GM23338 (cell line): ENCODE results near the gene ZNF581. TPM values are rescaled to one million over a fixed set of nuclear protein-coding genes. Genes with fewer than 3 reads are reported as not detected.

Experiments used
- ATAC-seq: fragments of 200-7000 bp; cut with Tn5 transposase; 3 replicates; pipeline ENCODE4 v1.9.1; 2020
- DNase-seq: peaks from one replicate; pipeline ENCODE4 v3.0.0-alpha.2; 2015; ENCODE audit warnings: low spot score
- H2AFZ ChIP-seq: fragments of 200-600 bp; sonication (generic); 2 replicates; pipeline ENCODE4 v1.8.0; 2016; ENCODE audit warnings: antibody characterized with exemption, mild to moderate bottlenecking, moderate library complexity
- H3F3A ChIP-seq: fragments of 200-600 bp; sonication (generic); replicated peaks from 2 replicates; pipeline ENCODE4 v1.8.0; 2017; ENCODE audit warnings: antibody characterized with exemption, mixed run types, low read depth
- H3K27ac ChIP-seq: fragments of 200-600 bp; sonication (generic); 2 replicates; pipeline ENCODE4 v1.6.1; 2016; ENCODE audit warnings: low read depth
- H3K27me3 ChIP-seq: fragments of 200-600 bp; sonication (generic); 2 replicates; pipeline ENCODE4 v1.8.0; 2016; ENCODE audit warnings: mild to moderate bottlenecking, mixed run types, moderate library complexity; ENCODE audit not compliant: insufficient read depth
- H3K36me3 ChIP-seq: fragments of 200-600 bp; sonication (generic); 2 replicates; pipeline ENCODE4 v1.8.0; 2016; ENCODE audit warnings: mild to moderate bottlenecking; ENCODE audit not compliant: insufficient read depth
- H3K4me1 ChIP-seq: fragments of 200-600 bp; sonication (generic); 2 replicates; pipeline ENCODE4 v1.8.0; 2016; ENCODE audit warnings: mild to moderate bottlenecking, moderate library complexity; ENCODE audit not compliant: insufficient read depth
- H3K4me2 ChIP-seq: fragments of 200-600 bp; sonication (generic); 2 replicates; pipeline ENCODE4 v1.7.1; 2017; ENCODE audit warnings: mixed run types
- H3K4me3 ChIP-seq: fragments of 200-600 bp; sonication (generic); 2 replicates; pipeline ENCODE4 v1.6.1; 2016; ENCODE audit warnings: mixed run types
- H3K79me2 ChIP-seq: fragments of 200-600 bp; sonication (generic); replicated peaks from 2 replicates; pipeline ENCODE4 v1.8.0; 2017; ENCODE audit warnings: mild to moderate bottlenecking; ENCODE audit not compliant: insufficient read depth
- H3K9me2 ChIP-seq: fragments of 200-600 bp; sonication (generic); 2 replicates; pipeline ENCODE4 v1.8.0; 2017; ENCODE audit not compliant: insufficient read depth
- H4K20me1 ChIP-seq: fragments of 200-600 bp; sonication (generic); replicated peaks from 2 replicates; pipeline ENCODE4 v1.8.0; 2017; ENCODE audit warnings: mild to moderate bottlenecking; ENCODE audit not compliant: insufficient read depth
- H3K27ac Mint-ChIP-seq: 2 replicates; pipeline ENCODE4 v1.8.0; 2020; ENCODE audit warnings: inconsistent platforms, mild to moderate bottlenecking, moderate library complexity, mixed read lengths
- H3K27me3 Mint-ChIP-seq: 3 replicates; pipeline ENCODE4 v1.8.0; 2022; ENCODE audit warnings: low read depth, mild to moderate bottlenecking, moderate library complexity, mixed read lengths, inconsistent platforms; ENCODE audit not compliant: insufficient read depth, poor library complexity
- H3K36me3 Mint-ChIP-seq: 3 replicates; pipeline ENCODE4 v1.8.0; 2021; ENCODE audit warnings: low read depth, mild to moderate bottlenecking, inconsistent platforms, moderate library complexity, mixed read lengths
- H3K4me1 Mint-ChIP-seq: 3 replicates; pipeline ENCODE4 v1.8.0; 2020; ENCODE audit warnings: mild to moderate bottlenecking, inconsistent platforms, mixed read lengths
- H3K4me3 Mint-ChIP-seq: 3 replicates; pipeline ENCODE4 v1.8.0; 2021; ENCODE audit warnings: moderate library complexity, mild to moderate bottlenecking, inconsistent platforms, mixed read lengths
- H3K9me3 Mint-ChIP-seq: 3 replicates; pipeline ENCODE4 v1.8.0; 2020; ENCODE audit warnings: moderate library complexity, mild to moderate bottlenecking, inconsistent platforms, mixed read lengths
- CREB1 ChIP-seq: fragments of 250-450 bp; sonication (Bioruptor Pico); IDR thresholded peaks from 2 replicates; pipeline ENCODE4 v1.5.0; 2020; ENCODE audit warnings: low read depth, mild to moderate bottlenecking, moderate library complexity
- STAT1 ChIP-seq: IDR thresholded peaks from one replicate; pipeline ENCODE4 v1.6.1; 2016; ENCODE audit warnings: antibody characterized with exemption; ENCODE audit not compliant: unreplicated experiment
- ZNF114 ChIP-seq: fragments of 250-450 bp; sonication (Bioruptor Pico); IDR thresholded peaks from 2 replicates; pipeline ENCODE4 v1.5.0; 2020; ENCODE audit warnings: mild to moderate bottlenecking, moderate library complexity
- polyA plus RNA-seq: library from polyadenylated mRNA; unstranded; fragments of >200 nt; fragmentation: Nextera tagmentation; extraction: Ambion mirVana; gene quantifications from 2 replicates; pipeline ENCODE4 v1.2.1, GENCODE V29; 2016
- total RNA-seq: library from RNA; depleted of rRNA; stranded (reverse); fragments of >200 nt; shearing (Covaris generic); gene quantifications from 2 replicates; pipeline ENCODE4 v1.2.3, GENCODE V29; 2014
- TF ChIP-seq, protein P1 (sequence below): fragments of 250-450 bp; sonication (Bioruptor Pico); IDR thresholded peaks from 2 replicates; pipeline ENCODE4 v1.5.0; 2020; ENCODE audit warnings: mild to moderate bottlenecking, moderate library complexity
- TF ChIP-seq, protein P2 (sequence below), 2 experiments: fragments of 200-600 bp in 1 of 2; sonication (generic) in 1 of 2; conservative IDR thresholded peaks; 2 replicates each; pipeline versions ENCODE4 v1.5.1 to v1.6.1; 2016 to 2017; ENCODE audit warnings: antibody characterized with exemption in 2 of 2, low read depth in 2 of 2, mild to moderate bottlenecking in 2 of 2, moderate library complexity in 1 of 2

ZNF581 gene
- total and polyA plus RNA-seq, 2 experiments from 2014 or later = 48.5 to 87.6 TPM

DNA sequence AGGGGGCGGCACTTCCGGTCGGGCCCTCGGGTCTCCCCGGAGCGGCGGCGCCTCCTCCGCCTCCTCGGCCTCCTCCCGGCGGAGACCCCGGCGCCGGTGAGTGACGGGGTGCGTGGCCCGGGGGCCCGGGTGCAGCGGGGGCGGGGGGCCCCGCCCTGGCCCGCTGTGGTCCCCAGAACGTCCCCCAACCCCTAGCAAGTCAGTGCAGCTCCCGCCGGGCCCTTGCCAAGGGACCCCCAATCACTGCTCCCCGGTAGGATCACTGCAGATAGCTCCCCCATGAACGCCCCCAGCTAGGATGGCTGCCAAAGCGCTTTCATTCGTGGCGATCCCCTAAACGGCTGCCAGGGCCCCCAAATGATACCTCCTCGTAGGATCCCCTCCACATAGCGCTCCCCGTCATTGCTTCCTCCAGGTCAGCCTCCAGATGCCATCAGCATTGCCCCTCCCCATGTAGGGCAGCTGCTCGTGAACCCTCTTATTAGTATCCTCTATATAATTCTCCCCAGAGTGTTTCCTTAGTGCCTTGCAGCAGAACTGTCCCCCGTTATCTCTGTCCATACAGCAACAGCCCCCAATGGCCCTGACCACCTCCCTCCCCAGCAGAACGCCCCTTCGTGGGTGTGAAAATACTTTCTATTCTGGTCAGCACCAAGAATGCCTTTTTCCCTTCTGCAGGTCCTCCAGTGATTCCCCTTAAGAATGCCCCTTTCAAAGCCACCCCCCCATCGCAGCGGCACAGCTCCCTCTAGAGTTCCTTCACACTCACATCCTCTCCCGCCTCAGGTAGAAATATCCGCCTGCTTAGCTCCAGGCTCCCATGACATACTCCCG, 37.6 kb upstream of the ZNF581 start, which contains the start of gene ZNF865 (continued):
- TF ChIP-seq, protein P1, sequence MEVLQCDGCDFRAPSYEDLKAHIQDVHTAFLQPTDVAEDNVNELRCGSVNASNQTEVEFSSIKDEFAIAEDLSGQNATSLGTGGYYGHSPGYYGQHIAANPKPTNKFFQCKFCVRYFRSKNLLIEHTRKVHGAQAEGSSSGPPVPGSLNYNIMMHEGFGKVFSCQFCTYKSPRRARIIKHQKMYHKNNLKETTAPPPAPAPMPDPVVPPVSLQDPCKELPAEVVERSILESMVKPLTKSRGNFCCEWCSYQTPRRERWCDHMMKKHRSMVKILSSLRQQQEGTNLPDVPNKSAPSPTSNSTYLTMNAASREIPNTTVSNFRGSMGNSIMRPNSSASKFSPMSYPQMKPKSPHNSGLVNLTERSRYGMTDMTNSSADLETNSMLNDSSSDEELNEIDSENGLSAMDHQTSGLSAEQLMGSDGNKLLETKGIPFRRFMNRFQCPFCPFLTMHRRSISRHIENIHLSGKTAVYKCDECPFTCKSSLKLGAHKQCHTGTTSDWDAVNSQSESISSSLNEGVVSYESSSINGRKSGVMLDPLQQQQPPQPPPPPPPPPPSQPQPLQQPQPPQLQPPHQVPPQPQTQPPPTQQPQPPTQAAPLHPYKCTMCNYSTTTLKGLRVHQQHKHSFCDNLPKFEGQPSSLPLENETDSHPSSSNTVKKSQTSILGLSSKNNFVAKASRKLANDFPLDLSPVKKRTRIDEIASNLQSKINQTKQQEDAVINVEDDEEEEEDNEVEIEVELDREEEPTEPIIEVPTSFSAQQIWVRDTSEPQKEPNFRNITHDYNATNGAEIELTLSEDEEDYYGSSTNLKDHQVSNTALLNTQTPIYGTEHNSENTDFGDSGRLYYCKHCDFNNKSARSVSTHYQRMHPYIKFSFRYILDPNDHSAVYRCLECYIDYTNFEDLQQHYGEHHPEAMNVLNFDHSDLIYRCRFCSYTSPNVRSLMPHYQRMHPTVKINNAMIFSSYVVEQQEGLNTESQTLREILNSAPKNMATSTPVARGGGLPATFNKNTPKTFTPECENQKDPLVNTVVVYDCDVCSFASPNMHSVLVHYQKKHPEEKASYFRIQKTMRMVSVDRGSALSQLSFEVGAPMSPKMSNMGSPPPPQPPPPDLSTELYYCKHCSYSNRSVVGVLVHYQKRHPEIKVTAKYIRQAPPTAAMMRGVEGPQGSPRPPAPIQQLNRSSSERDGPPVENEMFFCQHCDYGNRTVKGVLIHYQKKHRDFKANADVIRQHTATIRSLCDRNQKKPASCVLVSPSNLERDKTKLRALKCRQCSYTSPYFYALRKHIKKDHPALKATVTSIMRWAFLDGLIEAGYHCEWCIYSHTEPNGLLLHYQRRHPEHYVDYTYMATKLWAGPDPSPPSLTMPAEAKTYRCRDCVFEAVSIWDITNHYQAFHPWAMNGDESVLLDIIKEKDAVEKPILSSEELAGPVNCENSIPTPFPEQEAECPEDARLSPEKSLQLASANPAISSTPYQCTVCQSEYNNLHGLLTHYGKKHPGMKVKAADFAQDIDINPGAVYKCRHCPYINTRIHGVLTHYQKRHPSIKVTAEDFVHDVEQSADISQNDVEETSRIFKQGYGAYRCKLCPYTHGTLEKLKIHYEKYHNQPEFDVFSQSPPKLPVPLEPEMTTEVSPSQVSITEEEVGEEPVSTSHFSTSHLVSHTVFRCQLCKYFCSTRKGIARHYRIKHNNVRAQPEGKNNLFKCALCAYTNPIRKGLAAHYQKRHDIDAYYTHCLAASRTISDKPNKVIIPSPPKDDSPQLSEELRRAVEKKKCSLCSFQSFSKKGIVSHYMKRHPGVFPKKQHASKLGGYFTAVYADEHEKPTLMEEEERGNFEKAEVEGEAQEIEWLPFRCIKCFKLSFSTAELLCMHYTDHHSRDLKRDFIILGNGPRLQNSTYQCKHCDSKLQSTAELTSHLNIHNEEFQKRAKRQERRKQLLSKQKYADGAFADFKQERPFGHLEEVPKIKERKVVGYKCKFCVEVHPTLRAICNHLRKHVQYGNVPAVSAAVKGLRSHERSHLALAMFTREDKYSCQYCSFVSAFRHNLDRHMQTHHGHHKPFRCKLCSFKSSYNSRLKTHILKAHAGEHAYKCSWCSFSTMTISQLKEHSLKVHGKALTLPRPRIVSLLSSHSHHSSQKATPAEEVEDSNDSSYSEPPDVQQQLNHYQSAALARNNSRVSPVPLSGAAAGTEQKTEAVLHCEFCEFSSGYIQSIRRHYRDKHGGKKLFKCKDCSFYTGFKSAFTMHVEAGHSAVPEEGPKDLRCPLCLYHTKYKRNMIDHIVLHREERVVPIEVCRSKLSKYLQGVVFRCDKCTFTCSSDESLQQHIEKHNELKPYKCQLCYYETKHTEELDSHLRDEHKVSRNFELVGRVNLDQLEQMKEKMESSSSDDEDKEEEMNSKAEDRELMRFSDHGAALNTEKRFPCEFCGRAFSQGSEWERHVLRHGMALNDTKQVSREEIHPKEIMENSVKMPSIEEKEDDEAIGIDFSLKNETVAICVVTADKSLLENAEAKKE (CRISPR knock-in tag) = no peak

DNA sequence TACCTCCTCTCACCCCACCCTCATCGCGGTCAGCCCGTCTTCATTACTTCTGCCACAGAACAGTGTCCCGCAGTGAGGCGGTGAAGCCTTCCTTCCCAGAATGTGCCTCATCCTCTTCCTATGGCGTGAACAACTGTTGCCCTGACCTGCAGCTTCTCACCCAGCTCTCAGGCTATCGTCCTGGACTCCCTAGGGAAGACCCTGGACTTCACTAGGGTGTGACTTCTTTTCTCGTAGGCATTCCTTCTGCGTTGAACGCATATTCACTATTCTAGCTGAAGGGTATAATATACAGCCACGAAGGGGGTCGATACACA, 37.0 kb upstream of the ZNF581 start:
- no peak for DNase-seq
- no peak overlapping the region for H2AFZ ChIP-seq
- H4K20me1 ChIP-seq = peaks cover 22% of the 10 kb centered on the region
- Mint-ChIP-seq H3K27me3 (peaks cover 34% of the 10 kb centered on the region), H3K36me3 (peaks cover 24% of the 10 kb centered on the region), H3K27ac (peak overlapping the region; percentile 96), H3K4me1 (peaks cover 27% of the 10 kb centered on the region), H3K9me3 (peaks cover 3% of the 10 kb centered on the region), H3K4me3 (peak overlapping the region; percentile 95)
- no peaks in the 10 kb centered on the region for H3K9me2 ChIP-seq
- peak overlapping the region; percentile 84 for H3K4me3 ChIP-seq
- ATAC-seq = no peak
- peaks cover 22% of the 10 kb centered on the region for H3F3A ChIP-seq
- H3K27me3 ChIP-seq = no peaks in the 10 kb centered on the region
- H3K79me2 ChIP-seq = peaks cover 14% of the 10 kb centered on the region
- H3K4me2 ChIP-seq = peak overlapping the region; percentile 87
- peaks cover 14% of the 10 kb centered on the region for H3K4me1 ChIP-seq
- peak overlapping the region; percentile 79 for H3K27ac ChIP-seq
- H3K36me3 ChIP-seq = peaks cover 5% of the 10 kb centered on the region; the same call in 1 of the 2 replicates
- TF ChIP-seq ZNF114 (CRISPR knock-in tag) (no peak), CREB1 (CRISPR knock-in tag) (no peak), STAT1 (no peak)
- TF ChIP-seq, protein P2, sequence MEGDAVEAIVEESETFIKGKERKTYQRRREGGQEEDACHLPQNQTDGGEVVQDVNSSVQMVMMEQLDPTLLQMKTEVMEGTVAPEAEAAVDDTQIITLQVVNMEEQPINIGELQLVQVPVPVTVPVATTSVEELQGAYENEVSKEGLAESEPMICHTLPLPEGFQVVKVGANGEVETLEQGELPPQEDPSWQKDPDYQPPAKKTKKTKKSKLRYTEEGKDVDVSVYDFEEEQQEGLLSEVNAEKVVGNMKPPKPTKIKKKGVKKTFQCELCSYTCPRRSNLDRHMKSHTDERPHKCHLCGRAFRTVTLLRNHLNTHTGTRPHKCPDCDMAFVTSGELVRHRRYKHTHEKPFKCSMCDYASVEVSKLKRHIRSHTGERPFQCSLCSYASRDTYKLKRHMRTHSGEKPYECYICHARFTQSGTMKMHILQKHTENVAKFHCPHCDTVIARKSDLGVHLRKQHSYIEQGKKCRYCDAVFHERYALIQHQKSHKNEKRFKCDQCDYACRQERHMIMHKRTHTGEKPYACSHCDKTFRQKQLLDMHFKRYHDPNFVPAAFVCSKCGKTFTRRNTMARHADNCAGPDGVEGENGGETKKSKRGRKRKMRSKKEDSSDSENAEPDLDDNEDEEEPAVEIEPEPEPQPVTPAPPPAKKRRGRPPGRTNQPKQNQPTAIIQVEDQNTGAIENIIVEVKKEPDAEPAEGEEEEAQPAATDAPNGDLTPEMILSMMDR (conservative IDR thresholded peaks at IDR 0.05; ENCODE audit: low read depth in 2 of 2) = no peak
- TF ChIP-seq, protein P1 (CRISPR knock-in tag) = no peak
